ENCODE data around the gene EEPD1. TPM values are rescaled to one million over a fixed set of nuclear protein-coding genes. Genes with fewer than 3 reads are reported as not detected.

EEPD1 gene
- total RNA-seq, 1 donor from 2014 or later, result 18.0 TPM

DNA sequence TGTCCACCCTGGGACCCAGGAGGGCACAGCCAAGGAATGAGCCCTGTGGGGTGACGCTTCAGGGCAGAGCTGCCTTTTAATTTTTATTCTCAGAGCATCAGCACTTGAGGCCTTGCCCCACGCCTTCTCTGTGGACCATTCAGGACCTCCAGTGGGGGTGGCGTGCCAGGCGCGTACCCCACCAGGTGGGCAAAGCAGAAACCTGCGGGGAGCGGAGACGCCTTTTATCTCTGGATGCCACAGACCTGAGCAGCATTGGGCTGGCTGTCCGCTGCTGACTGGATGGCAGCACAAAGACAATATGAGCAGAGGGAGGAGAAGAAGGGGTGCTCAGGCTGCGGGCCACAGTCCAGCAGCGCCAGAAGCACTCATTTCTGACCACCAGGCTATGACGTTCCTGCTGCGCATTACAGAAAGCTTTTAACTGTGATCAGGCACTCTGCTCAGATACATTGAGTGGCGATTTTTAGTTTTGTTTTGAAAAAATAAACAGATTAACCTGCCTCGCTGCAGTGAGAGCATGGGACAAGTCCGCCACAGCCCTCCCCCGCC, 146.2 kb downstream of the EEPD1 start:
- Mint-ChIP-seq H3K27me3 (ENCODE audit: low read depth) (no peaks in the 10 kb centered on the region), H3K4me1 (peaks cover 22% of the 10 kb centered on the region)

DNA sequence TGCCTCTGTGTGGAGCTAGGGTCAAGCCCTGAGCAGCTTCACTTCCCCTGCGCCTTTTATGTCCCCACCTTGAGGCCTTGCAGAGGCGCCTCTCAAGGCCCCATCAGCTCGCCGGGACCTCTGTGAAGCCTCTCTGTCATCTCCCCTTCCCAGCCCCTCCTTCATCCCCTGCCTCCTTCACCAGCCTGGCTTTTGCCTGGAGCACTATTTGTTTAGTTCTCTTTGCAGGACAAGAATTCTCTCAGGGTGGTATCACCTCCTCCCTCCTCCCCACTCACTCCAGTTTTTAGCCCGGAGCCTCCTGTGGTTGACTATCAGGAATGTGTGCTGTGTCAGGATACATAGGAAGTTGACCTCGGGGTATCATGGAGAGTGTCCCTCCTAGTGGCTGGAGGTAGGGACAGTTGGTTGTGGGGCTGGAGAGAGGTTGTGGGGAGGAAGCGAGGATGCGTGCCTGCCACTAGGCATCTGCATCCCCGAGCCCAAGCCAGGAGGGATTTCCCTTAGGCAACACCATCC, 146.8 kb downstream of the EEPD1 start:
- peaks cover 22% of the 10 kb centered on the region for H3K4me1 Mint-ChIP-seq
- no peak for DNase-seq (ENCODE audit: low spot score in 2 of 2, unreplicated experiment in 2 of 2)
- no peak for TF ChIP-seq CTCF (IDR thresholded peaks at IDR 0.05; ENCODE audit: unreplicated experiment)
- no peaks in the 10 kb centered on the region for H3K9me3 Mint-ChIP-seq
- H3K36me3 Mint-ChIP-seq, result peaks cover 20% of the 10 kb centered on the region
- H3K27ac Mint-ChIP-seq, result no peak overlapping the region
- H3K4me3 Mint-ChIP-seq, result no peak overlapping the region
- no peaks in the 10 kb centered on the region for H3K27me3 Mint-ChIP-seq (ENCODE audit: low read depth)

More for the DNA sequence above, 146.2 kb downstream of the EEPD1 start:
- H3K9me3 Mint-ChIP-seq, result no peaks in the 10 kb centered on the region
- no peak overlapping the region for H3K27ac Mint-ChIP-seq
- H3K4me3 Mint-ChIP-seq, result no peak overlapping the region
- H3K36me3 Mint-ChIP-seq, result peaks cover 20% of the 10 kb centered on the region
- no peak for TF ChIP-seq CTCF (IDR thresholded peaks at IDR 0.05; ENCODE audit: unreplicated experiment)
- no peak for DNase-seq (ENCODE audit: low spot score in 2 of 2, unreplicated experiment in 2 of 2)

DNA sequence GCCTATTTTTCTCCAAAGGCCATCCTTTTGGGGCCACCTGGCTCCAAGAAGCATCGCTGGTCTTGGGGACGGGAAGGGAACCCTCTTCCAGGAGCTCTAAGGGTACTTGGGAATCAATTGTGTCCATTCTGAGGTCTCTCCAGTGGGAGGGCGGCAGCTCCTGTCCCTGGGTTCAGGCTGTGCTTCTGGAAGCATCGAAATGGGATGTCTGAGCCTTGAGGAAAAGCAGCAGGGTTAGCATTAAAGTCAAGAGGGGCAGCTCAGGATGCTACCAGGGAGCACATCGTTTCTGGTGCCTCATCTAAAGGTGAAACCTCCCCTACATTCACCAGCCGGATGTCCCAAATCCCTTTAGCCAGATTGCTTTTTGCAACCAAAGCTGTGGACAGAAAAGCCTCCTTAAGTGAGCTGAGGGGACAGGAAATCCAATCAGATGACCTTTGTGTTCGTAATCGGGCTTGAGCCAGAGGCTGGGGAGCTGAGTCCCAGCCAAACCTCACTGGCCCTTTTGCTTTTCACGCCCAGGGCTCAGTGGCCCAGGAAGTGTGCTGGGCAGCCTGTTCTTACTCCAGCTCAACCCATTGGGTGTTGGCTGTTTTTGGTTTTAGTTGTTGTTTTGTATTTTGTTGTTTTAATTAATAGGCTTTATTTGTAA, 147.8 kb downstream of the EEPD1 start:
- Mint-ChIP-seq H3K27me3 (ENCODE audit: low read depth) (no peaks in the 10 kb centered on the region), H3K27ac (no peak overlapping the region), H3K9me3 (no peaks in the 10 kb centered on the region), H3K4me1 (peaks cover 22% of the 10 kb centered on the region), H3K4me3 (no peak overlapping the region), H3K36me3 (peaks cover 20% of the 10 kb centered on the region)
- DNase-seq (ENCODE audit: low spot score in 2 of 2, unreplicated experiment in 2 of 2), result no peak
- no peak for TF ChIP-seq CTCF (IDR thresholded peaks at IDR 0.05; ENCODE audit: unreplicated experiment)

DNA sequence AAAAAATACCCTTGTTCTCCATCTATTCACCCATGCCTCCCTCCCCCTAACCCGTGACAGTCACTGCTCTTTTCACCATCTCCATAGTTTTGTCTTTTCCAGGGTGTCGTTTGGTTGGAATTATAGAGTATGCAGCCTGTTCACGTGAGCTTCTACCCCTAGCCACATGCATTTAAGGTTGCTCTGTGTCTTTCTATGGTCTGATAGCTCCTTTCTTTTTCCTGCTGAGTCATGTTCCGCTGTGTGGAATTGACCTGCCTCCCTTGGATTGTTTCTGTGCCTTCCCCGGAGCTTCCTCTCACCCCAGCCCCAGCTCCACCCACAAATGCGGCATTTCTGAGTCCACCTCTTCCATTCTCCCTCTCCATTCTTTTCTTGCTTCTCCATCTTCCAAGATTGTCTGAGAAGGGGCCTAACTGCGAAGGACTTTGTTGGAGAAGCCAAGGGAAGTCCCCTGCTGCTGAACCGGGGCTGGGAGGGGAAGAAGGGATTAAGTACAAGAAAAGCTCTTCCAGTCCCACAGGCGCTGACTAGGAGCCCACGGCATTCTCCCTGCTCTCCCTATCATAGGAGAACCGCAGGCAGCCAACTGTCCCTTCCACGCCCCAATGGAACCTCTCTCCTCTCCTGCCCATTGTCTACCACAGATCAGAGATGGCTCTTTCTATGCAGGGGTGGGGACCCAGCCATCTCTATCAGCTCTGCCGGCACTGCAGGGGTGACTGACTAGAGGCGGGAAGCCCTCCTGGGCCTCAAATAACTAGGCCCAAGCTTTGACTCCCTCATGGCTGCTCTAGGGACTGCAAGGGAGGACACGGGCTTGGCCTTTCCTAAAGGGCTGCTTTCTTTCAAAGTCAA, 149.1 kb downstream of the EEPD1 start:
- H3K36me3 Mint-ChIP-seq, result peaks cover 16% of the 10 kb centered on the region
- no peaks in the 10 kb centered on the region for H3K27me3 Mint-ChIP-seq (ENCODE audit: low read depth)
- H3K4me1 Mint-ChIP-seq, result peaks cover 22% of the 10 kb centered on the region
- no peak overlapping the region for H3K4me3 Mint-ChIP-seq
- no peaks in the 10 kb centered on the region for H3K9me3 Mint-ChIP-seq
- no peak for TF ChIP-seq CTCF (IDR thresholded peaks at IDR 0.05; ENCODE audit: unreplicated experiment)
- H3K27ac Mint-ChIP-seq, result peak overlapping the region; percentile 30
- DNase-seq (ENCODE audit: low spot score in 2 of 2, unreplicated experiment in 2 of 2), result no peak

DNA sequence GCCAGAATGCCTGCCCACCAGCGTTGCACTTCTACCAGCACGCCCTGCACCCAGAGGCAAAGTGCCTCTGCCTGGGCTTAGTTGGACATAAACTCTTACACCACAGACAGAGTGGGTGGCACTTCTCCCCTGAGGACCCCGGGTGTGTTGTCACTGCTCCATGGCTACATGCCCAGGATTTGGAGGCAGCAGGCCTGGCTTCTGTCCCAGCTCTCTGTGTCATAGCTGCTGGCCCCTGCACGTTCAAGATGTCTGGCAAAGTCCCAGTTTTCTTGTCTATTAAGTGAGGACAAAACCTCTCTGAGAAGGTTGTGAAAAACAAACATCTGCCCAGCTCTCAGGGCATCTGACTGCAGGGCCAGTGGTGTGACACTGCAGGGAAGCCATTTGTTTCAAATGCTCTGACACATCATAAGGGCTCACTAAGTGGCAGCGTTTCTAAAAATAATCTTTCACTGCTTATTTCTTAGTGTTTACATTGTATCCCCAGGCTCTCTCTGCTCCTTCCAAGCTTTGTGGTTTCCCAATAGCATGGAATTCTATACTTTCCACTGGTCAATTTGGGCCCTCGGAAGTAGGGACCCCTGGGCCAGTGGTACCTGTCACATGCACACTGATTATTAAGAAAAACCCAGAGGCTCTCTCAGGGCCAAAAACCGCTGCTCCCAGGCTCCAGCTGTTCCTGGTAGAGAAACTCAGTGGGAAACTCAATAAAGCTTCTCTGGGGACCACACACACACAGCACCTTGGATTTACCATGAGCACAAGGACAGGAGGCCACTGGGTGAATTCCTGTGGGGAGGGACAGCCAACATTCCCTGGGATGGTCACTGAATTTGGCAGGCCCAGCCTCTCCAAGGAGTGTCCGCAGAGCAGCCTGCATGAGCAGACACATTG, 150.4 kb downstream of the EEPD1 start:
- peaks cover 7% of the 10 kb centered on the region for H3K36me3 Mint-ChIP-seq
- peaks cover 22% of the 10 kb centered on the region for H3K4me1 Mint-ChIP-seq
- no peak for DNase-seq (ENCODE audit: low spot score in 2 of 2, unreplicated experiment in 2 of 2)
- H3K4me3 Mint-ChIP-seq, result no peak overlapping the region
- H3K9me3 Mint-ChIP-seq, result no peaks in the 10 kb centered on the region
- TF ChIP-seq CTCF (IDR thresholded peaks at IDR 0.05; ENCODE audit: unreplicated experiment), result no peak
- H3K27me3 Mint-ChIP-seq (ENCODE audit: low read depth), result no peaks in the 10 kb centered on the region
- peak overlapping the region; percentile 64 for H3K27ac Mint-ChIP-seq

All from mesothelial cell of epicardium (in vitro differentiated cells).